Activated naive CD4-positive, alpha-beta T cell treated with anti-CD3 and anti-CD28 coated beads, Interleukin-2, amount 50 U/mL, for 72 hours (primary cell): ENCODE results near the gene PCSK1. TPM values are rescaled to one million over a fixed set of nuclear protein-coding genes. Genes with fewer than 3 reads are reported as not detected.
A peak's percentile ranks its signal among the peaks of the same experiment; 100 is the strongest.
"Not testable (repeated sequence)": the region's sequence is repeated elsewhere in the genome, so short reads cannot be mapped to it uniquely, and the experiment has no call there.

ENCODE experiments used
- ATAC-seq, 2 donors: fragments of 150-1000 bp; cut with Tn5 transposase; 2 replicates each; pipeline ENCODE4 v1.10.0; 2021; ENCODE audit warnings: mild to moderate bottlenecking in 2 of 2, moderate library complexity in 2 of 2
- DNase-seq, 2 donors: peaks; one replicate each; pipeline ENCODE4 v3.0.0; 2021 to 2022; ENCODE audit warnings: low spot score in 2 of 2
- H3K27ac Mint-ChIP-seq, 2 donors: one replicate each; pipeline ENCODE4 v1.8.0; 2022; ENCODE audit warnings: mild to moderate bottlenecking in 2 of 2, mixed read lengths in 2 of 2
- H3K36me3 Mint-ChIP-seq, 2 donors: one replicate each; pipeline ENCODE4 v1.8.0; 2022; ENCODE audit warnings: mixed read lengths in 2 of 2
- H3K9me3 Mint-ChIP-seq, 2 donors: one replicate each; pipeline ENCODE4 v1.8.0; 2022; ENCODE audit warnings: mixed read lengths in 2 of 2
- total RNA-seq, 2 donors: library from RNA; stranded (reverse); gene quantifications; one replicate each; pipeline ENCODE4 v1.2.3, GENCODE V29; 2022

Gene PCSK1
- total RNA-seq, 2 donors from 2014 or later: not detected

DNA sequence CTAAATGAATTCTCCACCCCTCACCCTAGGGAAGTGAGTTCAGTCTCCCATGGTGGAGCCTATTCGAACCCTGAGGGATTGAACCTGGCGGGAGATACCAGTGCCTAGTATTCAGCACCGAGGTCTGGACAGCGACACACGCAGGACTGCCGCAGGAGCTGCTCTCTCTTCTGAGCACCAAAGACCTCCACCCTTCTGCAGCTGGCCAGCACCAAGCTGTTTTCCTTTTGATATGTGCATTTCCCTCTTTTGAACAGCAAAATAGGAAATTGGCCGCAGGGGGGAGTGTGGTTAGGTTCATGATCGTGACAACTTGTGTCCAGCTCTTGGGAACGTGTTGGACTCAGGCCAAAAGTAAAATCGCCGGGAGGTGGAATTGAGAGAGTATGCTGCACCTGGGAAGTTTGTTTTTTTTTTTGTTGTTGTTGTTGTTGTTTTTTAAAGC is 1.2 kb upstream of the PCSK1 start:
- peaks cover 5 to 7% of the 10 kb centered on the region in 2 donors for H3K9me3 Mint-ChIP-seq
- ATAC-seq: peak in 1 of 2 donors; percentile 57
- H3K36me3 Mint-ChIP-seq: peaks cover 23 to 24% of the 10 kb centered on the region in 2 donors
- no peak overlapping the region for H3K27ac Mint-ChIP-seq
- DNase-seq: peak in 1 of 2 donors; percentile 53

DNA sequence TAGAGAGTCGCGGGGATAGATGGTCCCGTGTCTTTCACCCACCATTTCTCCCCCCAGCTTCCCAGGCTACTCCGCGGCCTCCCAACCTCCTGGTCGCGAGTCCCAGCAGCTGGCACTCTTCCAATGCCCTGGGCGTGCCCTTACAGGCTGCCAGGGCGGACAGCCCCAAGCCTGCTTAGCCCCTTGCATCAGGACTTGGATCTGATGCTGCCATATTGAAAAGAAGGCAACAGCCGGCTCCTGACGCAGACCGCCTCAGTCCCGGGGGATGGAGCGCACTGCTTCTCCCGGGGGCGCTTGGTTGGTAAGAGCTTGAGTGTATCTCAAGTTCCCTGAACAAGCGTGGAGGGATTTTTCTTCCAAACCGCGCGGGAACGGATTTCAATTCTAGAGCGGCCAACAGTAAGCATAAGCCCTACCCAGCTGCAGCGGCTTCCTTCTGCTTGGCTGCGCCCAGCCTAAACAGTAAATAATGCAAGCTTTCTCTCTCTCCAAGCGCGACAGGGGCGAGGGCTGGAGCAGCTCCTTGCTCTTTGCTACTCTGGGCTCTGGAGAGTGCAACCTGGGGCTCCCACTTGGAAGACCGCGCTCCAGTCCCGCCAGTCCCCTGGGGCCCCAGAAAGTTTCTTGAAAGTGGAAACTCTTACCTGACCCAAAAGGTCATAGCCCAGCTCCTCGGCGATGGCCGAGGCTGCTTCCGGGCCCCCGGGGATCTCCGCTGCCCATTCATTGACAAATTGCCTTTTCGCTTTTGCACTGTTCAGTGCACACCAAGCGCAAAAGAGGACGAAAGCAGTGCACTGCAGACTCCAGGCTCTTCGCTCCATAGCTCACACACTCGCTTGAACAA is 607 bp downstream of the PCSK1 start:
- Mint-ChIP-seq H3K36me3 (peaks cover 23 to 24% of the 10 kb centered on the region in 2 donors), H3K27ac (no peak overlapping the region), H3K9me3 (peaks cover 5 to 7% of the 10 kb centered on the region in 2 donors)
- ATAC-seq (no peak), DNase-seq (no peak)

DNA sequence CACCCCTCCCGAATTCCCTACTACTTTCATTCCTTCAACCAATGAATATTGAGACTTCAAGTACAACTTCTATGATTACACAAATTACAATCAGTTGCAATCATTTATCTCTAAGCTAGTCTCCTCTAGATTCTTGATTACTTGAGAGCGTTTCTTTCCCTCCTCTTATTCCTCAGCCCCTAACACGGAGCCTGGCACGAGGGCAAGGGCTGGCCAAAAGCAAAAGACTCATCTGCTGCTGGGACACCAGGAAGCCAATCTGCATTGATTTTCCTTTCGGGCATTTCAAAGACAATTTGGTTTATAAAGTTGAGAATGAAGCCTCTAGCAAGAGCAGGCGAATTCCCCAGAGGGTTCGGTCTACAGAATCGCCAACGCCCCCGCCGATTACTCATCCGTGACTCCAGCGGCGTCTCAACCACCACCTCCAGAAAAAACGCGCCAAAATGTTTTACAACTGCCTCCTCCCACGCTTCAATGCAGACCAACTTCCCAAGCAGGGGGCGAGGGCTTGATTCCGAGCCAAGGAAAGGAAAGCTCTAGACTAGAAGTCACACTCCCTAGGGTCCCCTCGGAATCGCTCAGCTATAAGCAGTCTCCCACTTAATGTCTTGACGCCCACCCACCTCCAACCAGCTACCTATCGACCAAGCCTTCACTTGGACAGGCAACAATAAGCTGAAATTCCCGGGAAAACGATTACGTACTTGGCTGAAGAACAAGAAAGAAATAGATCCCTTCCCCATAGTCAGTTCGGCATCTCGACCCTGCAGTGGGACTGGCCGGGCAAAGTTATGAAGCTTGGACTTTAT is 1.5 kb downstream of the PCSK1 start:
- ATAC-seq (no peak), DNase-seq (no peak)
- no peak overlapping the region for H3K27ac Mint-ChIP-seq
- H3K36me3 Mint-ChIP-seq: peaks cover 23 to 24% of the 10 kb centered on the region in 2 donors
- H3K9me3 Mint-ChIP-seq: peaks cover 5 to 7% of the 10 kb centered on the region in 2 donors

DNA sequence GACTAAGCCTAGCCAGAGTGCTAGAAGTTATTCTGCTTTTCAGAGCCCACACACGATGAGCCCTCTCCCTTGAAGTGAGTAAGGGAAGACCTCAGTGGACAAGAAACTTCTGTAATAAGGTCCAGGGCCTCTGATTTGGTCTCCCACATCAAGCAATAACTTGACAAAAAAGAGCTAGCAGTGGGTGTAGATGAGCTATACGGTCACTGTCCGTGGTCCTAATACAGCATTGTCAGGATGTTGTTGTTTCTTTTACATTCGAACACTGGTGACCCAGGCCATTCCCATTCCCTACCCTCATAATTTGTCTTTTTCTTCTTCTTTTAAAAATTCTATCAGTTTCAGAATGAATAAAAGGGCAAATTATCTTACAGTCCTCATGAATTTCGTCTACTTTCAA is 5.2 kb downstream of the PCSK1 start:
- H3K36me3 Mint-ChIP-seq: peaks cover 14 to 16% of the 10 kb centered on the region in 2 donors
- no peak overlapping the region for H3K27ac Mint-ChIP-seq
- no peak for ATAC-seq
- no peak for DNase-seq
- peaks cover 0 to 2% of the 10 kb centered on the region in 2 donors for H3K9me3 Mint-ChIP-seq

DNA sequence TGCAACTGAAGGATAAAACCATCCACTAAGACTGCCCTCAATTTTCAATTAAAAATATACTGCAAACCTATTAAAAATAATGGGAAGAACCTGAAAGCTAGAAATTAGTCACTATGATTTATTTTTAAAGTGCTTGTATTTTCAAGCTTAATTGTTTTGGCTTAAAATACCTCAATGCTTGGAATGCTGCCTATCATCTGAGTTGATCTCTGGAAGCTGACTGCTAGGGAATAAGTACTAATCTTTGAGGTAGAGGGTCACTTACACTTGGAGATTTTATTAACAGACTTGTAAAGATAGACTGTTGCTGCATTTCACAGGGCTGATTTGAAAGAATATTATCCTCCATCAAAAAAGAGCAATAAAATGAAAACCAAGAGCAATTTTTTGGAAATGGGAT is 6.2 kb downstream of the PCSK1 start:
- no peak overlapping the region for H3K27ac Mint-ChIP-seq
- ATAC-seq: no peak
- peaks cover 7 to 9% of the 10 kb centered on the region in 2 donors for H3K36me3 Mint-ChIP-seq
- DNase-seq: no peak
- H3K9me3 Mint-ChIP-seq: no peaks in the 10 kb centered on the region

DNA sequence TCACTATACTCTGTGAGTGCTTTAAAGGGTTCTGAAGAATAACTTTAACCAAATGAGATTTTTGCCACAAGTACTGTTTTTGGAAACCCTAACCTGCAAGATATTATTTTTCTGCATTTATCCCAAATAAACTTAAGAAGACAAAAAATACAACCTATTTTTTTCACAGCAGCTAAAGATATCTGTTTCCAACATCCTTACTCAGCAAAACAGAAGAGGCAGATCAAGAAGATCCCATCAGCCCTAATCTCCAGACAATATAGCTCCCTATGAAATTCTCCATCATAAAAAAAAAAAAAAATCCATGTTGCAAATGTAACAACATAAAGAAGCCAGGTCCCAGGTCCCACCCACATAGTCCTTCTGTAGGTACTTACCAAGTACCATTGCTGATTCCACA is 7.6 kb downstream of the PCSK1 start:
- H3K36me3 Mint-ChIP-seq: no peaks in the 10 kb centered on the region
- H3K9me3 Mint-ChIP-seq: no peaks in the 10 kb centered on the region
- ATAC-seq: no peak
- no peak for DNase-seq
- no peak overlapping the region for H3K27ac Mint-ChIP-seq

DNA sequence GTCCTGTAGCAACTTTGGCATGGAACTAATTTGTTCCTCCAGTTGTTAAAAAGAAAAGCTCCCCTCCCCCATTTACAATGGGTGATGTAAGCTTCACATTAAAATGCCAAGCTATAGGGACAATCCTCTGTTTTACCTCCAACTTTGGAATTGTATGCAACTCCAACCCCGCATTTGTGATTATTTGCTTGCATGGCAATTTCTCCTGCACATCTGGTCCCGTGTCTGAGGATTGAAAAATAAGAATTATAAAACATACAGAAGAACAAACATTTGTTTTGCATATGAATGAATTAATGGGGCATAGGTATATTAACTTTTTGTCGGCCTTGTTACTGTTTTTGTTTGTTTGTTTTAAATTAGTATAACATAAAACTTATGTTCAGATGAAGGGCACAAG is 17.2 kb downstream of the PCSK1 start:
- ATAC-seq (no peak), DNase-seq (no peak)
- no peak overlapping the region for H3K27ac Mint-ChIP-seq
- no peaks in the 10 kb centered on the region for H3K36me3 Mint-ChIP-seq
- no peaks in the 10 kb centered on the region for H3K9me3 Mint-ChIP-seq

DNA sequence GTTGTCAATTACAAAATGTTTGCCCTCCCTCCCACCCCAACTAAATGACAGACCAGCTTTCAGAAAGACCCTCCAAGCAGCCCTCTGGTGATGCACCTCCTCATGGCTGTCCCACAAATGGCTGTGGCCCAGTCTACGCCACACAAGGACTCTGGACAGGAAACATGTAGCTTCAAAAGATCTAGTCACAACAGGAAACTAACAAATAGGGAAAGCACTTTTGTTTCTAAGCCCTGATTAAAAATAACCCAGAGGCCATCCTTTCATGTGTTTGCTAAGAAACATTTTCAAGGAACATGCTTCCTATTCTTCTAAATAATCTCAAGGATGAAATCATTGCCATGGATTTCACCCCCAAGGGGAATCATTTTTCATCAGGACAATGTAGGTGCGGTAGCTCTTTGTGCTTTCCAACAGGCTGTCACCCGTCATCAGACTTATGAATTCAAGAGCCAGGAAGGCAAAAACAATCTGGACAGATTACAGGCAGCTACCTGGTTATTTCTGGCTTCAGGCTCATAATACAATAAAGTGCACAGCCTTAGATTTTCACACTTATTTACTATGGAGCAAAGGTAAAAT is 20.1 kb downstream of the PCSK1 start:
- no peaks in the 10 kb centered on the region for H3K36me3 Mint-ChIP-seq
- DNase-seq (no peak), ATAC-seq (no peak)
- no peak overlapping the region for H3K27ac Mint-ChIP-seq
- no peaks in the 10 kb centered on the region for H3K9me3 Mint-ChIP-seq

DNA sequence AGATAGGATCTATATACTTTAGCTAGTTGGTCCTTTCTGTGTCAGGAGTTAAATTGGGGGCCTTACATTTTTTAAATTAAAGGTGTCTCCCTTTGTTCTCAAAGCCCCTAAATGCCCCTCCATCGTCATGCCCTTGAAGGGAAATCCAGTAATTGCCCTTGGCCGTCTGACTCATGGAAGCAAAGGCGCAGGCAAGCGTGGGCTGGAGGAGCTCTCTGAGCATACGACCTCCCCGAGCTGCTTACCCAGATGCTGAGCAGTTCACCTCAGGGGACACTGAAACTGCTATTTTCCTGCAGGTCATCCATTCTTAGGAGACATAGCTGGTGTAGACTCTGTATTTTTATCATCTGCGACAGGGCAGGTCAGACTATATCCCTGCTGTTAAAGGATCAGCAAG is 23.0 kb downstream of the PCSK1 start:
- DNase-seq (no peak), ATAC-seq (no peak)
- Mint-ChIP-seq H3K36me3 (no peaks in the 10 kb centered on the region), H3K27ac (no peak overlapping the region), H3K9me3 (no peaks in the 10 kb centered on the region)

DNA sequence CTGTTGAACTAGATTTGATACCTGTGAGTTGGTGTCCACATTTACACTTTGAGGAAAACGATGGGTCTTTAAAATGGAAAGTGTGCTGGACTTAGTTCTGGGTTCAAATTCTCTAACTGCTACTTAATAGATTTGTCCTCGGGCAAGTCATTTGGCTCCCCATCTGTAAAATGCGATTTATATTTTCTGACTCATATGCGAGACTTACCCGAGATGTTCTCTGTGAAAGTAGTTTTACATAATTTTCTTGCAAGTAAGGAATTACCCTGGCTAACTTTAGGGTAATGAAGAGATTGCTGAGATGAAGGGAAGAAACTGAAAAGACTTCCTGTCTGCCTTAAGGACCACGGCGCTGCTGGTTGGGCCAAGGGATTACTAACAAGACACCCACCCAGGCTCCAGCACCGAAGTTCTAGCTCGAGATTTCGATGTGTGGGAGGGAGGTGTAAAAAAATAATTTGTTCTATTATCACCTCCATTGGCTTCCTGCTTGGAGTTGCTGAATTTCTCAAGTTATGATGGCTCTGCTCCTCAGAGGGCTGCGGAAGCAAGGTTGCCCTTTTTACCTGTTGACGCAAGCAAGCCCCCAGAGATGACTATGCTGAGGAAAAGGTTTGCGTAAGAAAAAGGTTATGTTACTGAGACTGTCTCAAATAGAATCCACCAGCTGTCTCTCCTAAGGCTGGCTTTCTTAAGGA is 24.1 kb downstream of the PCSK1 start:
- H3K27ac Mint-ChIP-seq: no peak overlapping the region
- DNase-seq: no peak
- H3K36me3 Mint-ChIP-seq: no peaks in the 10 kb centered on the region
- ATAC-seq: no peak
- no peaks in the 10 kb centered on the region for H3K9me3 Mint-ChIP-seq

DNA sequence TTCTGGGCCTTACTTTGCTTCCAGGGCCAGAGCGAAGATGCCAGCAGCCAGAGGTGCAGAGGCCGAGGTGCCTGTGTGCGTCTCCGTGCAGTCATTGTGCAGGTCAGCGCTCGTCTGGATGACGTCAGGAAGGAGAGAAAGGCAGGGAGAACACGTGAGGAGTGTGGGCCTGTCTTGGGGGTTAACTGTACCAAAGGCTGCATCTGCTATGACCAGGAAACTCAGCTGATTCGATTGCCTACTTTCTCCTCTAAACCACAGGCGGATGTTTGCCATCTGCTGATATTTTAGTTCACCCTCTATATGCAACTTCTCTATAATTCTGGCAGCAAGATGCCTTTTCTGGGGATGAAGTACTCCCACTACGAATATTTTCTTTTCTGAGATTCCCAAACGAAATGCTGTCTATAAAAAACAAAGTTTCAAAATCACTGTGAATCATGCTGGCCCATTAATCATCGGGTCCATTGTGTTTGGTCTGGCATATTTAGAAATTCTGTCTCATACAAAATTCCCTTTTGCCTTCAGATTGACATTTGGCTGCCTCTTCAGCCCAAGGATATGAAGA is 24.8 kb downstream of the PCSK1 start:
- ATAC-seq (no peak), DNase-seq (no peak)
- H3K9me3 Mint-ChIP-seq: no peaks in the 10 kb centered on the region
- no peaks in the 10 kb centered on the region for H3K36me3 Mint-ChIP-seq
- H3K27ac Mint-ChIP-seq: no peak overlapping the region

DNA sequence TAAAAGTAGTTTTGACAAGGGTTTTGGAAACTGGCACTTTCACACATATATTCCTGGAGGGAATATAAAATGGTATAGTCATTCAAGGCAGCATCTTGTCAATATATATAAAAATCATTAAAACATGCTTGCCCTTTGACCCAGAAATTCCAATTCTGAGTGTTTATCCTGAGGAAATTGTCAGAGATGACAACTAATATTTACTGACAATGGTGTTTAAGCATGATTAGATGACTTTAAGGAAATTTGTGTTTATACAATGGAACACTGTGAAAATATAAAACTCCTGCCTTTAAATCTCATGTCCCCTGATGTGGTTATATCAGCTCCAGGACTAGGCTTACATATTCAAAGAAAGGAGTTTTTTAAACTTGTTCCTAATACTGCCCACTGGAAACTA is 25.6 kb downstream of the PCSK1 start:
- H3K9me3 Mint-ChIP-seq: no peaks in the 10 kb centered on the region
- no peak overlapping the region for H3K27ac Mint-ChIP-seq
- no peak for ATAC-seq
- H3K36me3 Mint-ChIP-seq: no peaks in the 10 kb centered on the region
- no peak for DNase-seq

DNA sequence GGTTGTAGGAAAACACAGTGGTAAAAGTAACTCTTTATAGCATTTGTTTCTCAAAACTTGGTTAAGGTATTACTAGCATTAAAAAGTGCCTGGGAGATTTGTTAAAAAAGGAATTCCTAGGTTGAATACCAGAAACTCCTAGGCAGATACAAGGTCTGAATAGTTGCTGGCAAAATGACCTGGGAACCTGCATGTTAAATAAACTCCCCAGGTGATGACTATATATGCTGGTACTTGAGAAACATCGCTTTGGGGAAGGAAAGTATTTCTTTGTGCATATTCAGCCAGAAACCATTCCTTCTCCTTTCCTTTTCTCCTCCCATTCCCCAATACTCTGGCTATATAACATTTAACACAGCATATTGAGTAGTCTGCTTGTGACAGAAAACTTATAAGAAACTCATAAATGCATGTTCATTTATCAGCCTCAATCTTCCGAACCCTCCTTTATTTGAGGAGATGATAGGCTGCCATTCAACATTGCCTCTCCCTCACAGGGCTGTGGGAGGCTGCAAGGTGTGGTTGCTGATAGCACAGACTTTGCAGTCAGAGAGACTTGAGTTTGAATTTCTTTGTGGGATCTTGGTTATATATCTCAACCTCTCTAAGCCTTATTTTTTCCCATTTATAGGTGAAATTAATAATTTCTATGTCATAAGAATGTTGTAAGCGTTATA is 28.7 kb downstream of the PCSK1 start:
- Mint-ChIP-seq H3K27ac (no peak overlapping the region), H3K36me3 (no peaks in the 10 kb centered on the region), H3K9me3 (no peaks in the 10 kb centered on the region)
- no peak for ATAC-seq
- DNase-seq: no peak

DNA sequence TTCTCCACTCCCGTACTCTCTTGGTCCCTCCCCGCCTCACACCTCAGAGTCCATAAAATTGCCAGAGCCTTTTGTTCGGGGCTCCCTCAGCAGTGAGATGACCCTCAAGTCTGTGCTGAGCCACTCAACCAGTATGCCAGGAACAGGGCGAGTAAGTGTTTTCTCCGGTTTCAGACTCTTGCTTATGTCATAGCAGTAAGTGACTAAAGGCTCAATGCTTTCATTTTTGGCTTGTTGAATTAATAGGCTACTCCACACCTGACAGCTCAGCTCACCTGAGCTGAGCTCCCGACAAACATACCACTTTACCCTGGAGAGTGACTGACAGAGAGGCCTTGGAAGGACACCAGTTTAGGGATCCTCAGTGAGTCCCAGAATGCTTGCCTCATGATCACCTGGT is 30.5 kb downstream of the PCSK1 start:
- DNase-seq (no peak), ATAC-seq (no peak)
- H3K9me3 Mint-ChIP-seq: no peaks in the 10 kb centered on the region
- no peaks in the 10 kb centered on the region for H3K36me3 Mint-ChIP-seq
- no peak overlapping the region for H3K27ac Mint-ChIP-seq

DNA sequence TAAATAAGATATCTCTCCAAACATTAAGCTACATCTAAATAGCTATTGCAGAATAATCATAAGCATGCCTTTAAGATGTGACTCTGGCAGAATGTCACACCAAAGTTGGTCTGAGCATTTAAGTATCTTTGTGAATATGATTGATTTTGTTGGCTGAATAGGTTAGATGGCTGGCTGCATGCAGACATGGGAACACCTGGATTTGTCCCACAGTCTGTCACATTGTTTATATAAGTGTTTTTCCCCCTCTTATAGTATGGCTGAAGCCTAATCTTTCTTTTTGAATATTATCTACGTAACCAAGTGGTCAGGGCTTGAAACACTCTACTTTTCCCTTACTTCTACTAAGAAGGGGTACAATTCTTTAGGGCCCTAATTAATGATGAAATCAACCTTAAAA is 36.2 kb downstream of the PCSK1 start:
- DNase-seq (no peak), ATAC-seq (no peak)
- H3K36me3 Mint-ChIP-seq: no peaks in the 10 kb centered on the region
- no peak overlapping the region for H3K27ac Mint-ChIP-seq
- H3K9me3 Mint-ChIP-seq: no peaks in the 10 kb centered on the region

DNA sequence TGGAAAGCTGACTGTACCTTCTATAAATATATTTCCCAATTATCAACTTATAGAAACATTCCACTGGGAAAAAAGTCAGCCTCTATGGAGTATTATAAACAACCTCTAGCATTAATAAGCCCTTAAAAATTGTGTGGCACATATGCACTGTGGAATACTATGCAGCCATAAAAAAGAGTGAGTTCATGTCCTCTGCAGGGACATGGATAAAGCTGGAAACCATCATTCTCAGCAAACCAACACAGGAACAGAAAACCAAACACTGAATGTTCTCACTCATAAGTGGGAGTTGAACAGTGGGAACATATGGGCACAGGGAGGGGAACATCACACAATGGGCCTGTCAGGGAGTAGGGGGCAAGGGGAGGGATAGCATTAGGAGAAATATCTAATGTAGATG is 37.8 kb downstream of the PCSK1 start:
- not testable (repeated sequence) for H3K27ac Mint-ChIP-seq, H3K36me3 Mint-ChIP-seq, ATAC-seq, DNase-seq, H3K9me3 Mint-ChIP-seq
